ENCODE data around the gene DPEP3. TPM values are rescaled to one million over a fixed set of nuclear protein-coding genes. Genes with fewer than 3 reads are reported as not detected.

DPEP3 gene
- total and polyA plus RNA-seq, 10 of the 15 experiments (the other 5 are each of a cell fraction or from before 2014, with no cell fraction given): not detected

- POLR2A ChIA-PET: no interaction called here
- SMC1A ChIA-PET (ENCODE audit: uncharacterized antibody, unreplicated experiment): no interaction called here
- FAIRE-seq (no peak), ATAC-seq (no peak), DNase-seq (ENCODE audit: low read depth, low spot score) (no peak)
- RAD21 ChIA-PET (ENCODE audit: unreplicated experiment): no interaction called here
- Histone ChIP-seq H3K27me3 (replicated peaks in 1 of 2; ENCODE audit: control insufficient read depth in 2 of 2, insufficient read depth in 2 of 2, low read length in 1 of 2) (no peaks in the 10 kb centered on the region), H4K20me1 (ENCODE audit: control insufficient read depth, insufficient read depth) (no peaks in the 10 kb centered on the region), H3K4me2 (ENCODE audit: control insufficient read depth, insufficient read depth) (no peak overlapping the region), H3K9ac (ENCODE audit: control insufficient read depth, insufficient read depth, low read length) (no peak overlapping the region), H3K4me1 (ENCODE audit: control insufficient read depth, insufficient read depth, low read length) (peaks cover 7% of the 10 kb centered on the region), H3K27ac (ENCODE audit: control insufficient read depth, insufficient read depth) (no peak overlapping the region), H3K79me2 (ENCODE audit: control insufficient read depth, insufficient read depth, low read length) (no peaks in the 10 kb centered on the region), H3K4me3 (no peak overlapping the region), H2AFZ (ENCODE audit: control insufficient read depth, low read depth, low read length) (no peak overlapping the region), H3K9me3 (replicated peaks; ENCODE audit: control insufficient read depth, insufficient read depth, low read length) (no peaks in the 10 kb centered on the region), H3K36me3 (ENCODE audit: control insufficient read depth in 2 of 2, insufficient read depth in 2 of 2, low read length in 1 of 2) (peaks cover 0 to 12% of the 10 kb centered on the region in 2 experiments; a peak in 3 of 4 replicates)
- in situ Hi-C loops (cut with MboI): no loop called here
- TF ChIP-seq CEBPZ (IDR thresholded peaks at IDR 0.05; ENCODE audit: low read depth, low read length) (no peak), JUND (IDR thresholded peaks at IDR 0.05; ENCODE audit: low read depth, low read length) (no peak), SIX5 (IDR thresholded peaks at IDR 0.05; ENCODE audit: low read depth, low read length, severe bottlenecking) (no peak), HDAC6 (IDR thresholded peaks at IDR 0.05; ENCODE audit: unreplicated experiment) (no peak), MEF2A (IDR thresholded peaks at IDR 0.05; ENCODE audit: insufficient read depth, low read depth, low read length) (no peak), LARP7 (IDR thresholded peaks at IDR 0.05) (no peak), SIN3A (IDR thresholded peaks at IDR 0.05; ENCODE audit: low read depth, low read length) (no peak), NBN (IDR thresholded peaks at IDR 0.05) (no peak), E2F4 (IDR thresholded peaks at IDR 0.05; ENCODE audit: low read depth, low read length) (no peak), SUPT20H (IDR thresholded peaks at IDR 0.05; ENCODE audit: borderline replicate concordance, control insufficient read depth, low read depth, low read length) (no peak), MTA3 (IDR thresholded peaks at IDR 0.05; ENCODE audit: borderline replicate concordance, low read length) (no peak), ZBTB33 (IDR thresholded peaks at IDR 0.05) (no peak)
- WGBS (ENCODE audit: insufficient coverage, insufficient replicate concordance, low lambda C conversion rate, missing lambda C conversion rate): 90% methylated on average over 6 of the region's 6 CpGs
- intact Hi-C loops (cut with micrococcal nuclease; ENCODE audit: unreplicated experiment): no loop called here
- no TSS peak for BruUV-seq (replicated peaks)
- CTCF ChIA-PET: interaction anchor here (1.3 to 1.7 kb wide), 2 partner anchors 21 to 98 kb away, joined by 4 to 5 read pairs; no protein-coding TSS in a partner anchor
These were observed 37.1 kb downstream of the DPEP3 start for GRCh38 chr16:67943256-67943618.

Measured in GM12878 (cell line).